Fibroblast of lung (primary cell): Measurements from ENCODE around the gene TRPC1. TPM values are rescaled to one million over a fixed set of nuclear protein-coding genes. Genes with fewer than 3 reads are reported as not detected.

Source experiments
- DNase-seq, 2 donors: peaks; one replicate each; pipeline versions ENCODE4 v3.0.0 to v3.0.0-alpha.2; 2010; ENCODE audit warnings: low read depth in 2 of 2
- H2AFZ ChIP-seq: 2 replicates; pipeline ENCODE4 v1.5.1; 2012; ENCODE audit warnings: low read length, control low read depth, inconsistent platforms
- H3K27ac ChIP-seq: 2 replicates; pipeline ENCODE4 v1.5.1; 2011; ENCODE audit warnings: low read length, control low read depth; ENCODE audit not compliant: insufficient read depth
- H3K27me3 ChIP-seq: 2 replicates; pipeline ENCODE4 v1.5.1; 2011; ENCODE audit warnings: mild to moderate bottlenecking, low read length; ENCODE audit not compliant: control insufficient read depth, insufficient read depth
- H3K36me3 ChIP-seq: 2 replicates; pipeline ENCODE4 v1.5.1; 2011; ENCODE audit warnings: low read length; ENCODE audit not compliant: control insufficient read depth, insufficient read depth
- H3K4me1 ChIP-seq: 2 replicates; pipeline ENCODE4 v1.5.1; 2011; ENCODE audit warnings: low read length; ENCODE audit not compliant: control insufficient read depth, insufficient read depth; ENCODE audit errors: extremely low read depth
- H3K4me2 ChIP-seq: 2 replicates; pipeline ENCODE4 v1.5.1; 2011; ENCODE audit warnings: low read length, control low read depth; ENCODE audit not compliant: insufficient read depth; ENCODE audit errors: extremely low read depth
- H3K4me3 ChIP-seq, 4 experiments: fragments of 200-600 bp in 1 of 4; sonication (generic) in 1 of 4; replicated peaks in 1 of 4; 2 replicates each; pipeline ENCODE4 v1.5.1; 2011 to 2016; ENCODE audit warnings: low read length in 4 of 4, low read depth in 3 of 4, mild to moderate bottlenecking in 3 of 4, control low read depth in 2 of 4, inconsistent platforms in 1 of 4, mixed read lengths in 1 of 4; ENCODE audit not compliant: insufficient read depth in 1 of 4; ENCODE audit errors: control extremely low read depth in 1 of 4
- H3K79me2 ChIP-seq: 2 replicates; pipeline ENCODE4 v1.5.1; 2012; ENCODE audit warnings: mild to moderate bottlenecking, low read length, inconsistent platforms; ENCODE audit not compliant: control insufficient read depth, insufficient read depth
- H3K9ac ChIP-seq: 2 replicates; pipeline ENCODE4 v1.5.1; 2011; ENCODE audit warnings: mild to moderate bottlenecking, low read length, control low read depth; ENCODE audit not compliant: insufficient read depth
- H3K9me3 ChIP-seq: 2 replicates; pipeline ENCODE4 v1.5.1; 2012; ENCODE audit warnings: low read depth, low read length; ENCODE audit not compliant: control insufficient read depth, insufficient read depth
- H4K20me1 ChIP-seq: 2 replicates; pipeline ENCODE4 v1.5.1; 2011; ENCODE audit warnings: low read length; ENCODE audit not compliant: control insufficient read depth, insufficient read depth; ENCODE audit errors: extremely low read depth
- EZH2 ChIP-seq: IDR thresholded peaks from 2 replicates; pipeline ENCODE4 v1.5.1; 2012; ENCODE audit warnings: low read length, control low read depth, mild to moderate bottlenecking; ENCODE audit errors: missing control alignments
- polyA plus RNA-seq, 2 donors: library from polyadenylated mRNA; depleted of rRNA in 1 of 2; stranded (reverse) in 1 of 2; unstranded in 1 of 2; fragments of >200 nt; gene quantifications; 2 replicates each; pipeline ENCODE4 v1.2.1, GENCODE V29; 2011 to 2012; ENCODE audit warnings: missing spikeins in 1 of 2
- total RNA-seq: library from RNA; depleted of rRNA; stranded (reverse); fragments of >200 nt; gene quantifications from 2 replicates; pipeline ENCODE4 v1.2.1, GENCODE V29; 2014

TRPC1 gene
- total and polyA plus RNA-seq, 2 donors (not counting 1 experiment from before 2014, with no cell fraction given): 13.0 to 43.1 TPM

- H3K27ac ChIP-seq: no peak overlapping the region
- no peaks in the 10 kb centered on the region for H3K79me2 ChIP-seq
- no peak overlapping the region for H3K4me3 ChIP-seq
- H3K9me3 ChIP-seq: no peaks in the 10 kb centered on the region
- H3K4me1 ChIP-seq: no peaks in the 10 kb centered on the region
- H3K27me3 ChIP-seq: no peaks in the 10 kb centered on the region
- DNase-seq: no peak
- H3K36me3 ChIP-seq: no peaks in the 10 kb centered on the region
- no peak overlapping the region for H3K4me2 ChIP-seq
- H3K9ac ChIP-seq: no peak overlapping the region
- no peak overlapping the region for H2AFZ ChIP-seq
- no peak for TF ChIP-seq EZH2
- no peaks in the 10 kb centered on the region for H4K20me1 ChIP-seq
These were observed 133.2 kb downstream of the TRPC1 start for GRCh38 chr3:142857056-142857455.

Other genes starting within 250 kb of the TRPC1 start
- 17.0 and 21.6 TPM in 2 replicates for gene ATR, start 145.3 kb upstream of the TRPC1 start, total RNA-seq
- gene ATR, start 145.3 kb upstream of the TRPC1 start, polyA plus RNA-seq: 12.5 and 14.6 TPM in 2 replicates
- gene PLS1, start 127.6 kb upstream of the TRPC1 start, total RNA-seq: 0.51 and 0.83 TPM in 2 replicates
- gene PLS1, start 127.6 kb upstream of the TRPC1 start, polyA plus RNA-seq: 0.59 and 1.1 TPM in 2 replicates
- gene PCOLCE2, start 165.0 kb downstream of the TRPC1 start, total RNA-seq: 6.7 and 26.3 TPM in 2 replicates
- gene PCOLCE2, start 165.0 kb downstream of the TRPC1 start, polyA plus RNA-seq: 4.8 and 16.1 TPM in 2 replicates
- not detected in 2 replicates for gene PAQR9, start 239.6 kb downstream of the TRPC1 start, total RNA-seq
- gene PAQR9, start 239.6 kb downstream of the TRPC1 start, polyA plus RNA-seq: 0.02 TPM in 1 of 2 replicates, not detected in the other